Measurements from ENCODE around the gene ZDHHC22. TPM values are rescaled to one million over a fixed set of nuclear protein-coding genes. Genes with fewer than 3 reads are reported as not detected.

ZDHHC22 gene
- total and polyA plus RNA-seq, 2 of the 13 experiments (the other 11 are each of a cell fraction or from before 2014, with no cell fraction given) = not detected

- no peaks in the 10 kb centered on the region for H3K79me2 ChIP-seq (ENCODE audit: insufficient read depth, low read length)
- intact Hi-C loops (cut with micrococcal nuclease; ENCODE audit: unreplicated experiment) = no loop called here
- no peak for FAIRE-seq
Observed at GRCh38 chr14:77189479-77189878, 47.9 kb upstream of the ZDHHC22 start.

More at GRCh38 chr14:77189479-77189878, 47.9 kb upstream of the ZDHHC22 start:
- 21% methylated on average over 4 of the region's 4 CpGs for WGBS (ENCODE audit: low lambda C conversion rate)
- Histone ChIP-seq H3K4me2 (ENCODE audit: low read depth, low read length) (no peak overlapping the region), H3K27me3 (ENCODE audit: control insufficient read depth in 1 of 2, insufficient read depth in 2 of 2, low read length in 2 of 2) (no peaks in the 10 kb centered on the region), H3K4me1 (ENCODE audit: insufficient read depth, low read length) (peaks cover 28% of the 10 kb centered on the region), H2AFZ (ENCODE audit: low read length) (no peak overlapping the region), H4K20me1 (ENCODE audit: insufficient read depth, low read length) (no peaks in the 10 kb centered on the region), H3K27ac (ENCODE audit: extremely low read length, insufficient read depth, low read length) (no peak overlapping the region), H3K36me3 (replicated peaks in 1 of 2; ENCODE audit: control insufficient read depth in 1 of 2, insufficient read depth in 2 of 2, low read length in 2 of 2) (no peaks in the 10 kb centered on the region), H3K9ac (ENCODE audit: insufficient read depth, low read depth, low read length) (no peak overlapping the region), H3K9me3 (ENCODE audit: low read length) (no peaks in the 10 kb centered on the region), H3K4me3 (replicated peaks in 1 of 3; ENCODE audit: insufficient read depth in 1 of 3, low read depth in 2 of 3, low read length in 3 of 3) (no peak overlapping the region)
- POLR2A ChIA-PET = no interaction called here
- in situ Hi-C loops (cut with HindIII; ENCODE audit: extremely low pct_ligation_motif_present, low pct_unique_long_range_greater_than_20kb) = no loop called here
- DNase-seq (ENCODE audit: low spot score) (no peak), ATAC-seq (no peak)
- BruUV-seq (replicated peaks) = no TSS peak
- TF ChIP-seq ZBED4 (CRISPR knock-in tag; IDR thresholded peaks at IDR 0.05; ENCODE audit: borderline replicate concordance) (no peak), ISX (CRISPR knock-in tag; conservative IDR thresholded peaks at IDR 0.05) (no peak), CREM (IDR thresholded peaks at IDR 0.05) (no peak), CREM (CRISPR knock-in tag; IDR thresholded peaks at IDR 0.05) (no peak), HNF1B (CRISPR knock-in tag; IDR thresholded peaks at IDR 0.05) (no peak), TRIM22 (IDR thresholded peaks at IDR 0.05) (no peak)
- CTCF ChIA-PET (ENCODE audit: low intra/inter-chr PET ratio, low total read pairs) = no interaction called here

Measured in HepG2 (cell line).